Naive B cell (primary cell): ENCODE measurements around the gene HS6ST2. TPM values are rescaled to one million over a fixed set of nuclear protein-coding genes. Genes with fewer than 3 reads are reported as not detected.

Source experiments
- ATAC-seq, 2 donors: fragments of 150-1000 bp; cut with Tn5 transposase; 2 replicates each; pipeline ENCODE4 v1.10.0; 2021; ENCODE audit warnings: low read depth in 2 of 2, mild to moderate bottlenecking in 2 of 2, moderate library complexity in 2 of 2
- DNase-seq: peaks from one replicate; pipeline ENCODE4 v3.0.0; 2022
- H3K27ac Mint-ChIP-seq, 6 donors: one replicate each; pipeline ENCODE4 v1.8.0; 2020 to 2022; ENCODE audit warnings: mild to moderate bottlenecking in 6 of 6, mixed read lengths in 6 of 6, moderate library complexity in 5 of 6, inconsistent platforms in 2 of 6
- H3K27me3 Mint-ChIP-seq, 3 donors: one replicate each; pipeline ENCODE4 v1.8.0; 2021 to 2022; ENCODE audit warnings: mixed read lengths in 3 of 3, mild to moderate bottlenecking in 1 of 3
- H3K36me3 Mint-ChIP-seq, 2 donors: one replicate each; pipeline ENCODE4 v1.8.0; 2020 to 2022; ENCODE audit warnings: mixed read lengths in 2 of 2, inconsistent platforms in 1 of 2, mild to moderate bottlenecking in 1 of 2
- H3K4me1 Mint-ChIP-seq, 3 donors: one replicate each; pipeline ENCODE4 v1.8.0; 2020 to 2022; ENCODE audit warnings: mixed read lengths in 3 of 3, inconsistent platforms in 1 of 3, mild to moderate bottlenecking in 1 of 3, moderate library complexity in 1 of 3
- H3K4me3 Mint-ChIP-seq, 8 donors: one replicate each; pipeline ENCODE4 v1.8.0; 2020 to 2022; ENCODE audit warnings: mild to moderate bottlenecking in 8 of 8, mixed read lengths in 8 of 8, moderate library complexity in 8 of 8, inconsistent platforms in 2 of 8
- H3K9me3 Mint-ChIP-seq, 7 donors: one replicate each; pipeline ENCODE4 v1.8.0; 2020 to 2022; ENCODE audit warnings: mixed read lengths in 7 of 7, mild to moderate bottlenecking in 5 of 7, inconsistent platforms in 2 of 7, moderate library complexity in 1 of 7
- polyA plus RNA-seq, 6 donors: library from polyadenylated mRNA; unstranded; fragments of 300-500 nt; fragmentation: Illumina TruSeq; gene quantifications; one replicate each; pipeline ENCODE4 v1.2.3, GENCODE V29; 2021; ENCODE audit warnings: low read depth in 6 of 6

Gene HS6ST2
- polyA plus RNA-seq, 6 donors from 2014 or later, result not detected

DNA sequence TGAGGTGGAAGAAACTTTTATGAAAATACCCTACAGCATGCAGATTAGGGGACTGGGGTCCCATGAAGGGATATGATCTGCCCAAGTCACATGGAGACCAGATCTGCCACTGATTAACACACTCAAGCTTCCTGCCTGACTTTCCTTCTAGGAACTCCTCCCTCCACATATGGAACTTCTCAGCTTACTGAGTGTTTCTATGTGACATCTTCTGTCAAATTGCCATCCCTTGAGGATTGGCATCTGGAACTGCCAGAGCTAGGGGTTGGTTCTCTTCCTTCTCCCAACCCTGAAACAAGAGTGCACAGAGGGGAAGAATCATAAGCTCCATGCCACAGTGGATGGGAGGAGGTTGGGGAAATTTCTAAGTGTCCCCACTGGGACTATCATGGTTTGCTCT is 319.0 kb downstream of the HS6ST2 start:
- Mint-ChIP-seq H3K4me1 (no peaks in the 10 kb centered on the region), H3K9me3 (no peaks in the 10 kb centered on the region), H3K4me3 (no peak overlapping the region), H3K27me3 (peaks cover 0 to 51% (median 5%) of the 10 kb centered on the region in 3 donors), H3K27ac (no peak overlapping the region), H3K36me3 (no peaks in the 10 kb centered on the region)
- DNase-seq (no peak), ATAC-seq (no peak)

DNA sequence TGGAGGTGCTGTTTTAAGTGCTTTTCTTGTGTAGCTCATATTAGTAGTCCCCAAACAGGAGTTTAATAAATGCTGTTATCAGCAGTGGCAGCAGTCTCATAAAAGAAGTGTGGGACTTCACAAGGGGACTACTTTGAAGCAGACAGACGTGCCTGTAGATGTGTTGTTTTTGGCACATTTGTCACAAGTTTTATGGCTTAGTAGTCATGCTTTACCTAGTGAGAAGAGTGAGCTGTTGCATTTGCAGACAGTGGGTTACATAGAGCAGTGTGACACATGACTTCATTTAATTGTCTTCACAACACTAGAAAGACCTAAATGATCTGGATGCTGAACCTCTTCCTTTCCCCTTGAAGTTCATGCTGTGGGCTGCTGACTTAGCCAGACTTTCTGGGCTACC is 320.1 kb downstream of the HS6ST2 start:
- no peaks in the 10 kb centered on the region for H3K36me3 Mint-ChIP-seq
- no peak for DNase-seq

DNA sequence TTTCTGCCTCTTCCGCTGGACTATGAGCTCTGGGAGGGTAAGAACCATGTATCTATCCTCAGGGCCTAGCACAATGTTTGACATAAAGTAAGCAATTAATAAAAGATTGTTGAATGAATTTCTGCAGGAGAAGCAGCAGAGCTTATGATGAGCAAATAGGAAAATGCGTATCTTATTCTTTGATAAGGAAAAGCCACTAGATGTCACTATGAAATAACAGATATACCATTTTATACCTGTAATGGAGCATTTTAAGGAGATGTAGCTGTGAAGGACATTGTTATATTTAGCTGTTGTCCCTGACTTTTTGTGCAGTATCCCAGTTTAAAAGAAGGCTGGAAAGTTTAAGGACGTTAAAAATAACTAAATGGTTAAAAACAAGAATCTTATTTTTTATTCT is 322.3 kb downstream of the HS6ST2 start:
- no peaks in the 10 kb centered on the region for H3K36me3 Mint-ChIP-seq

More for the DNA sequence above, 320.1 kb downstream of the HS6ST2 start:
- no peaks in the 10 kb centered on the region for H3K9me3 Mint-ChIP-seq
- no peaks in the 10 kb centered on the region for H3K4me1 Mint-ChIP-seq
- H3K4me3 Mint-ChIP-seq, result no peak overlapping the region
- no peak overlapping the region for H3K27ac Mint-ChIP-seq
- peaks cover 0 to 42% (median 5%) of the 10 kb centered on the region in 3 donors for H3K27me3 Mint-ChIP-seq
- no peak for ATAC-seq

DNA sequence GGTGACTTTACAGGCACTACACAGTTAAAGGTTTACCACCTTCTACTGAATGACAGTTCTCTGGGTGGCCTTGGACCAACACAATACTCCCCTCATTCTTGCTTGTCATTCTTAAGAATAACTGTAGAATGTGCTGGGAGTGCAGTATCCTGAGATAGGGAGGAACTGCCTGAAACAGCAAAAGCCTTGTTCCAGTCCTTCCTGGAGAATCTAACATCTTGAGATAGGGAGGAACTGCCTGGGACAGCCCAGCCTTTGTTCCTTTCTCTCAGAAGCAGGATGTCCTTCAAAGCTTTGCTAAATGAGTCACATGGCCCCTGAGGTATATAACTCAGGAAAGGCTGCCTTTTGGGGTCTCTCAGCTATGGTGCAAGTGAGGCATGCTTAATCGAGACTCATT is 323.9 kb downstream of the HS6ST2 start:
- H3K9me3 Mint-ChIP-seq, result no peaks in the 10 kb centered on the region
- H3K36me3 Mint-ChIP-seq, result no peaks in the 10 kb centered on the region
- peaks cover 0 to 37% (median 0%) of the 10 kb centered on the region in 3 donors for H3K27me3 Mint-ChIP-seq
- H3K4me3 Mint-ChIP-seq, result no peak overlapping the region
- H3K4me1 Mint-ChIP-seq, result peaks cover 0 to 3% (median 3%) of the 10 kb centered on the region in 3 donors
- no peak for ATAC-seq
- no peak overlapping the region for H3K27ac Mint-ChIP-seq
- DNase-seq, result no peak

More for the DNA sequence above, 322.3 kb downstream of the HS6ST2 start:
- Mint-ChIP-seq H3K9me3 (no peaks in the 10 kb centered on the region), H3K27me3 (peaks cover 0 to 40% (median 5%) of the 10 kb centered on the region in 3 donors), H3K4me3 (no peak overlapping the region), H3K27ac (no peak overlapping the region), H3K4me1 (peaks cover 0 to 3% (median 3%) of the 10 kb centered on the region in 3 donors)
- DNase-seq (no peak), ATAC-seq (no peak)

DNA sequence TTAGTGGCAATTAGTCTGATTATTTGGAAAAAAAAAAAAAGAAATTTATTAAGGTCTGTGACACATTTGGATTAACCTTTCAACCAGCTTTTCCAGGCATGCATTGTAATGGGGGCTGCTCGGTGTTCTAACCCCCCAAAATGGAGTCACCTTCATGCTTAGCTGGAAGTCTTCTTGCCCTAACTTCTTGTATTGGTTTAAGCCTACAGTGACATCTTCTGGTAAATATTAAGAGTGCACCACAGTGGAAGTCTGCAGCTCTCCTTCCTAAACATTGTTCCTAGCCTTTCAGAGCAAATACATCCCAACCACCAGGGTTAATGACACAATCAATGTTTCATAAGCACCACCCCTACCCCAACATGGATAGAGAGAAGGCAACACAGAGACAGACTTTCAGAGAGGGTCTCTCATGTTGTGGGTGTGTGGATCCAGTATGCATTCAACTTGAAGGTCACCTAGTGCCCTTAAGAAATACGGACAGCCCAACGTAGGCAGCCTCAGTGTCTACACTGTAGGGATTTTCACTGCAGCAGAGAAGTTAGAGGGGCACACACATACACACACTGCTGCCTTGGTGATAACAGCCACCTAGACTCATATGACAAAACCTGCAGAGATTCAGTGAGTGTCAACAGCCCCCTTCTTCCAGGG is 326.7 kb downstream of the HS6ST2 start:
- no peaks in the 10 kb centered on the region for H3K9me3 Mint-ChIP-seq
- ATAC-seq (peak in 1 of 2 donors; percentile 46), DNase-seq (peak; percentile 17)
- H3K4me3 Mint-ChIP-seq, result no peak overlapping the region
- H3K4me1 Mint-ChIP-seq, result peaks cover 0 to 3% (median 3%) of the 10 kb centered on the region in 3 donors
- H3K36me3 Mint-ChIP-seq, result no peaks in the 10 kb centered on the region
- H3K27me3 Mint-ChIP-seq, result peaks cover 0 to 40% (median 0%) of the 10 kb centered on the region in 3 donors
- H3K27ac Mint-ChIP-seq, result peak overlapping the region in 1 of 6 donors; percentile 29

DNA sequence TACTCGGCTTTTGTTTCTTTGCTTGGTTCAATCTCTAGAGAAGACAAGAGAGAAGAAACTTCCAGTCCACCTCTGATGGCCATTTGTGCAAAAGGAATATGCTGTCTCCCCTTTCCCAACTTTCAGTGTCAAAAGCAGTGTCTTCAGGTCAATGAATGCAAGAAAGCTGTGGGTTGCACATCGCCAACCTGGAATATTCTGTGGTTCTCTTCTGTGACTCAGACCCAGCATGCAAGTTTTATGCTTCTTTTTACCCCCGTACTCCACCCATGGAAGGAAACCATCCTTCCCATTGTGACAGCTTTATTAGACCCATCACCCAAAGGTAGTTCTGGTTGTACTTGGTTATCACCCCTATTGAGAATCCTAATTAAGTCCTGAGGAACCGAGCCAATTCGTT is 334.0 kb downstream of the HS6ST2 start:
- H3K4me3 Mint-ChIP-seq, result no peak overlapping the region
- ATAC-seq (no peak), DNase-seq (no peak)
- H3K9me3 Mint-ChIP-seq, result peaks cover 0 to 2% (median 0%) of the 10 kb centered on the region in 7 donors
- H3K36me3 Mint-ChIP-seq, result no peaks in the 10 kb centered on the region
- peaks cover 0 to 17% (median 0%) of the 10 kb centered on the region in 3 donors for H3K27me3 Mint-ChIP-seq
- no peak overlapping the region for H3K27ac Mint-ChIP-seq
- H3K4me1 Mint-ChIP-seq, result peaks cover 7 to 23% (median 14%) of the 10 kb centered on the region in 3 donors

DNA sequence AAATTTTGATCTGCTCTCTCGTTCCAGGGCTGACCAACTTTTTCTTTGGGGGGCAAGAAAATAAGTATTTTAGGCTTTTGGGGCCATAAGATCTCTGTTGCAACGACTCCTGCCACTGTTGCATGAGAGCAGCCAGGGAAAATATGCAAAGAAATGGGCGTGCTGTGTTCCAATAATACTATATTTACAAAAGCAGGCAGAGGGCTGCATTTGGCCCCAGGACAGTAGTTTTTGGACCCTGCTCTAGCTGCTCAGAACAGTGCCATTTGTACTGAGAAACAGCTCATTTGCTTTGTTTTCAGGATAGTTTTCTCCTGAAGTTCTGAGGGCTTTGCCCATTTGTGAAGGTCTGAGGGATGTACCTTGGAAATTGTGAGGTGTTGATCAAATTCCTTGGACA is 334.5 kb downstream of the HS6ST2 start:
- H3K4me3 Mint-ChIP-seq, result no peak overlapping the region
- H3K9me3 Mint-ChIP-seq, result peaks cover 0 to 2% (median 0%) of the 10 kb centered on the region in 7 donors
- no peak for ATAC-seq
- DNase-seq, result no peak
- H3K36me3 Mint-ChIP-seq, result no peaks in the 10 kb centered on the region
- H3K27me3 Mint-ChIP-seq, result peaks cover 0 to 16% (median 0%) of the 10 kb centered on the region in 3 donors
- H3K27ac Mint-ChIP-seq, result no peak overlapping the region
- H3K4me1 Mint-ChIP-seq, result peaks cover 7 to 23% (median 14%) of the 10 kb centered on the region in 3 donors

DNA sequence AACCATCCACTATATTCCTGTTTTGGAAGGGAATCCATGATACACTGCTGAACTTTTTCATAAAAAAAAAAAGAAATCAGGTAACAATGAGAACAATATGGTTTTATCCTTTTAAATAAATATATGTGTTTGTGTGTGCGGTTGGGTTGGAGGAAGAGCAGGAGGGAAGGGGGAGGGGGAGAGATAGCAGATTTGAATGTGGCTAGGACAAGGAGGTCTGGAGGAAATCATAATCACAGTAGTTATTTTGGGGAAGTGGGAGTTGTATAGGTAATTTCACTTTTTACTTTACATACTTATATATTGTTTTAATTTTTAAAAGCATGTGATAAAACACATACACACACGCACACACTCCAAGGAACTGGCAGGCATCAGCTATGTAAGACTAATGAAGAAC is 335.1 kb downstream of the HS6ST2 start:
- H3K27me3 Mint-ChIP-seq, result peaks cover 0 to 10% (median 0%) of the 10 kb centered on the region in 3 donors
- ATAC-seq (peak; percentile 50 to 55), DNase-seq (no peak)
- H3K4me3 Mint-ChIP-seq, result peak overlapping the region in 4 of 8 donors; percentile 9 to 64 (median 32)
- no peak overlapping the region for H3K27ac Mint-ChIP-seq
- peaks cover 0 to 2% (median 0%) of the 10 kb centered on the region in 7 donors for H3K9me3 Mint-ChIP-seq
- H3K36me3 Mint-ChIP-seq, result no peaks in the 10 kb centered on the region
- peaks cover 7 to 23% (median 14%) of the 10 kb centered on the region in 3 donors for H3K4me1 Mint-ChIP-seq

DNA sequence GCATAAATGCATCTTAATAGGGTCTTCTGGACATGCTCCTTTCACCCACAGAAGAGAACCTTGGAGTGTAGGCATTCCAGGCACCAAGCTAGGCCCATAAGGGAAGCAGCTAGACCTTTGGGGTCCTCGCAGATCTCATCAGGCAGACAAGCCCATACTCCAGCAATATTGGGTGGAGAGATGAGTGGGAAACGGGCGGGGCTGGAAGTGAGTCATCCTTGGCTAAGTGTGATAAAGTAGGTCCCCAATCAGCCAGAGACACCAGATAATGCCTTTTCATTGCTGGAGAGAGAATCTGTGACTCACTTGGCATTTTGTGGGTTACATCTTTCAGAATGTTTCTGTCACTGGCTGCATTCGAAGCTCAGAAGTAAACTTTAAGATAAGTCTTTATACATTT is 336.3 kb downstream of the HS6ST2 start:
- DNase-seq, result no peak
- peaks cover 7 to 23% (median 14%) of the 10 kb centered on the region in 3 donors for H3K4me1 Mint-ChIP-seq

DNA sequence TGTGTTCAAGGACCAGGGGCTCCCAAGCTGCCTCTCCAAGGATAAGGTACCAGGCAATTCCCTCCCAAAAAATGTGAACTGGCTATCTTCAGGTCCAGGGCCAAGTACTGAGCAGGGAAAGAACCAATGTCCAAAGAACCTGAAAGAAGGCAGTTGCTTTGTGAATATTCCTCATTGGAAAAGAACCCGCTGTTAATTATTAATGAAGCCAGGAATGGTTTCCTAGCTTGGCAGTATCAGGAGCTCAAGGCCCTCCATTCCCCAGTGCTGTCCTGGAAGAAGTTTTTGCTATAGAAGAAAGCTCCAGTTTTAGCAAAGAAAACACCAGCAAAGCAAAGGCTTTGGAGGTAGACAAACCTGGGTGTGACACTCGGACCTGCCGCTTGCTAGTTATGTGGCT is 339.6 kb downstream of the HS6ST2 start:
- no peaks in the 10 kb centered on the region for H3K36me3 Mint-ChIP-seq
- peaks cover 0 to 18% (median 7%) of the 10 kb centered on the region in 3 donors for H3K4me1 Mint-ChIP-seq
- peaks cover 0 to 19% (median 0%) of the 10 kb centered on the region in 3 donors for H3K27me3 Mint-ChIP-seq
- DNase-seq (no peak), ATAC-seq (no peak)
- no peak overlapping the region for H3K27ac Mint-ChIP-seq
- no peak overlapping the region for H3K4me3 Mint-ChIP-seq
- H3K9me3 Mint-ChIP-seq, result no peaks in the 10 kb centered on the region

More for the DNA sequence above, 336.3 kb downstream of the HS6ST2 start:
- no peaks in the 10 kb centered on the region for H3K36me3 Mint-ChIP-seq
- no peak for ATAC-seq
- peak overlapping the region in 1 of 8 donors; percentile 7 for H3K4me3 Mint-ChIP-seq
- H3K27ac Mint-ChIP-seq, result no peak overlapping the region
- peaks cover 0 to 2% (median 0%) of the 10 kb centered on the region in 7 donors for H3K9me3 Mint-ChIP-seq
- peaks cover 0 to 13% (median 0%) of the 10 kb centered on the region in 3 donors for H3K27me3 Mint-ChIP-seq

DNA sequence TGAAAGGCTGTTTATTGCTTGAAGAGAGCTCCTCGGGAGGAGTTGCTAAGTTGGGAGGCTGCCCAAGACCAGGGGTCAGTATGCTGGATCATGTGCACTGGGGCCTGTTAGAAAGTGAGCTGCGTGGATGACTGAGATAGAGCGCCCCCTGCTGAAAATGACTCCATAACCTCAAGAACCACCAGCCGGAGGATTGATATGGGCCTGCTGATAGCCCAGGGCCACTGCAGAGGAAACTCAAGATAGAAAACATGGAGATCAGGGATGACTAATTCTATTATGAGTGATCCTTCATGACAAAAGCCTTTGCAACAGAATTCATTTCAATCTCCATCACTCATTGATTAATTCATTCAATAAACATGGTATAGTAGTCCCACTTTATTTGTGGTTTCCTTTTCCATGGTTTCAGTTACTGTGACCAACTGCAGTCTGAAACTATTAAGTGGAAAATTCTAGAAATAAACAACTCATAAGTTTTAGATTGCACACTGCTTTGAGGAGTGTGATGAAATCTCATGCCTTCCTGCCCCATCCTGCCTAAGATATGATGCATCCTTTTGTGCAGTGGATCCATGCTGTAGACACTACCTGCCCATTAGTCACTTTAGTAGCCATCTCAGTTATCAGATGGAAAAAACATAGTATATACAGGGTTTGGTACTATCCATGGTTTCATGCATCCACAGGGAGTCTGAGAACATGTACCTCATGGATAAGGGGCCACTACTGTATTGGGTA is 342.9 kb downstream of the HS6ST2 start:
- ATAC-seq (peak in 1 of 2 donors; percentile 53), DNase-seq (peak; percentile 23)
- Mint-ChIP-seq H3K27me3 (peaks cover 0 to 25% (median 0%) of the 10 kb centered on the region in 3 donors), H3K36me3 (no peaks in the 10 kb centered on the region), H3K27ac (peak overlapping the region in 3 of 6 donors; percentile 1 to 24 (median 14)), H3K4me3 (no peak overlapping the region), H3K4me1 (no peaks in the 10 kb centered on the region), H3K9me3 (no peaks in the 10 kb centered on the region)

DNA sequence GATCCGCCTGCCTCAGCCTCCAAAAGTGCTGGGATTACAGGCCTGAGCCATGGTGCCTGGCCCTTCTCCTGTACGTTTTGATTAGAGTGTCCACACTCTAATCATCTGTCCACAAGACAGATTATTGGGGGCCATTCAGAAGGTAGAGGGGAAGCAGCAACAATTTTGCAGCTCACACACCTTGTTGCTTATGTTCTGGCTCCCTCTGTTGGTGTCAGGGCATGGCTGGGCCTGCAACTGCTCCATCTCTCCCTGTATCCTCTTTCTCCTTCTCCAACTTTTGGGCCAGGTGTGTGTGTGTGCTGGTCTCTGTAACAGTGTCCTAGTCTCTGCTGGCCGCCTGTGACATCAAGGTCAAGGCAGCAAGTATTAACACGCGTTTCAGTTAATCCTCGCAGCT is 344.1 kb downstream of the HS6ST2 start:
- H3K27ac Mint-ChIP-seq, result peak overlapping the region in 2 of 6 donors; percentile 8 to 35
- no peak for ATAC-seq
- no peak for DNase-seq
- H3K4me3 Mint-ChIP-seq, result no peak overlapping the region
- H3K9me3 Mint-ChIP-seq, result no peaks in the 10 kb centered on the region
- no peaks in the 10 kb centered on the region for H3K36me3 Mint-ChIP-seq
- H3K4me1 Mint-ChIP-seq, result no peaks in the 10 kb centered on the region
- H3K27me3 Mint-ChIP-seq, result peaks cover 0 to 29% (median 0%) of the 10 kb centered on the region in 3 donors

DNA sequence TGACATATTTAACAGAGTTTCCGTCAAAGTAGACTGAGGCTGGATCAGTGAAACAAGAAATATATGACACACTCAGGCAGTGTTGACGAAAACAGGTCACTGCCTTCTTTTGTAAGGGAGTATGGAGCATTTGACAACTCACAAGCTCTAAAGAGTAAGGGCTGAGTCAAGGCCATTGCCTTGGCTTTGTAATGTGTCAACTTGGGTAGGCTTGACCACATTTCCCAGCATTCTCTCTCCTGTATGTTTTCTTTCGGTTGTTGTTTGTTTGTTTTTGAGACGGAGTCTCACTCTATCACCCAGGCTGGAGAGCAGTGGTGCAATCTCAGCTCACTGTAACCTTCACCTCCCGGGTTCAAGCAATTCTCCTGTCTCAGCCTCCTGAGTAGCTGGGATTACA is 344.6 kb downstream of the HS6ST2 start:
- H3K27ac Mint-ChIP-seq, result no peak overlapping the region
- H3K4me3 Mint-ChIP-seq, result no peak overlapping the region
- H3K9me3 Mint-ChIP-seq, result no peaks in the 10 kb centered on the region
- H3K4me1 Mint-ChIP-seq, result no peaks in the 10 kb centered on the region
- ATAC-seq (no peak), DNase-seq (no peak)
- peaks cover 0 to 29% (median 0%) of the 10 kb centered on the region in 3 donors for H3K27me3 Mint-ChIP-seq
- no peaks in the 10 kb centered on the region for H3K36me3 Mint-ChIP-seq
